ENCODE results near the gene KNOP1.

- TF ChIP-seq POLR2A (IDR thresholded peaks at IDR 0.05; ENCODE audit: low read depth, low read length) = no peak
- no peak for TF ChIP-seq POLR2AphosphoS5 (IDR thresholded peaks at IDR 0.05; ENCODE audit: low read depth, low read length)
- no peak for TF ChIP-seq TAF1 (IDR thresholded peaks at IDR 0.05; ENCODE audit: borderline replicate concordance, low read depth, low read length)
These were observed 34.4 kb downstream of the KNOP1 start for GRCh38 chr16:19683453-19684236.
